Esophagus mucosa (tissue), 1 donor: Measurements from ENCODE around the gene PLCD1. TPM values are rescaled to one million over a fixed set of nuclear protein-coding genes. Genes with fewer than 3 reads are reported as not detected.
A peak's percentile ranks its signal among the peaks of the same experiment; 100 is the strongest.
"Not testable (repeated sequence)": the region's sequence is repeated elsewhere in the genome, so short reads cannot be mapped to it uniquely, and the experiment has no call there.

Source experiments
- ATAC-seq: fragments of 200-7000 bp; cut with Tn5 transposase; one replicate; pipeline ENCODE4 v1.9.1; 2020
- total RNA-seq: library from RNA; stranded (reverse); gene quantifications from one replicate; pipeline ENCODE4 v1.2.4, GENCODE V29; 2023
- donor health status: DM: yes; HTN: yes; CAD: no.

PLCD1 gene
- 72.5 TPM for total RNA-seq

- peak; percentile 38 for ATAC-seq
Measured at GRCh38 chr3:38029400-38030125, at the start of gene PLCD1. Gene PLCD1 (minus strand): TSS chr3:38029642. CDS start chr3:38029539, 103 bp downstream.

- ATAC-seq: not testable (repeated sequence)
Measured at GRCh38 chr3:38077073-38077472, 47.6 kb upstream of the PLCD1 start.

GRCh38 chr3:38070013-38070412, 40.6 kb upstream of the PLCD1 start:
- no peak for ATAC-seq

GRCh38 chr3:38067508-38068233, 38.2 kb upstream of the PLCD1 start:
- ATAC-seq: peak; percentile 75

GRCh38 chr3:38064453-38064852, 35.0 kb upstream of the PLCD1 start:
- not testable (repeated sequence) for ATAC-seq

- no peak for ATAC-seq
Measured at GRCh38 chr3:38062809-38063208, 33.4 kb upstream of the PLCD1 start.

- ATAC-seq: no peak
Measured at GRCh38 chr3:38059591-38059990, 30.1 kb upstream of the PLCD1 start.

GRCh38 chr3:38059148-38059547, 29.7 kb upstream of the PLCD1 start:
- ATAC-seq: no peak

GRCh38 chr3:38054499-38055001, 25.1 kb upstream of the PLCD1 start:
- no peak for ATAC-seq

GRCh38 chr3:38053813-38054498, 24.5 kb upstream of the PLCD1 start:
- not testable (repeated sequence) for ATAC-seq

GRCh38 chr3:38053286-38053685, 23.8 kb upstream of the PLCD1 start:
- ATAC-seq: not testable (repeated sequence)

GRCh38 chr3:38051131-38051530, 21.7 kb upstream of the PLCD1 start:
- ATAC-seq: no peak

- no peak for ATAC-seq
Measured at GRCh38 chr3:38049358-38050126, 20.1 kb upstream of the PLCD1 start.

- ATAC-seq: no peak
Measured at GRCh38 chr3:38047896-38048295, 18.5 kb upstream of the PLCD1 start.

GRCh38 chr3:38046821-38047220, 17.4 kb upstream of the PLCD1 start:
- ATAC-seq: no peak

GRCh38 chr3:38046027-38046426, 16.6 kb upstream of the PLCD1 start:
- no peak for ATAC-seq

- no peak for ATAC-seq
Measured at GRCh38 chr3:38043486-38043885, 14.0 kb upstream of the PLCD1 start.

- ATAC-seq: no peak
Measured at GRCh38 chr3:38040401-38040800, 11.0 kb upstream of the PLCD1 start.

- ATAC-seq: peak; percentile 75
Measured at GRCh38 chr3:38039899-38040261, 10.4 kb upstream of the PLCD1 start.

GRCh38 chr3:38039101-38039898, 9.9 kb upstream of the PLCD1 start, which contains the start of gene DLEC1:
Gene DLEC1 (plus strand): TSS chr3:38039208. CDS start chr3:38039226, 18 bp downstream.
- peak; percentile 72 for ATAC-seq

GRCh38 chr3:38038447-38038911, 9.0 kb upstream of the PLCD1 start:
- no peak for ATAC-seq
